ENCODE data around the gene SVOP.

- TF ChIP-seq CTCF (IDR thresholded peaks at IDR 0.05), result no peak
- no peak for TF ChIP-seq POLR2A (IDR thresholded peaks at IDR 0.05)
These were observed 98.0 kb downstream of the SVOP start for GRCh38 chr12:108922918-108923317.

Data from testis (tissue), 2 donors.